ENCODE measurements around the gene HRH3.

Gene HRH3

DNA sequence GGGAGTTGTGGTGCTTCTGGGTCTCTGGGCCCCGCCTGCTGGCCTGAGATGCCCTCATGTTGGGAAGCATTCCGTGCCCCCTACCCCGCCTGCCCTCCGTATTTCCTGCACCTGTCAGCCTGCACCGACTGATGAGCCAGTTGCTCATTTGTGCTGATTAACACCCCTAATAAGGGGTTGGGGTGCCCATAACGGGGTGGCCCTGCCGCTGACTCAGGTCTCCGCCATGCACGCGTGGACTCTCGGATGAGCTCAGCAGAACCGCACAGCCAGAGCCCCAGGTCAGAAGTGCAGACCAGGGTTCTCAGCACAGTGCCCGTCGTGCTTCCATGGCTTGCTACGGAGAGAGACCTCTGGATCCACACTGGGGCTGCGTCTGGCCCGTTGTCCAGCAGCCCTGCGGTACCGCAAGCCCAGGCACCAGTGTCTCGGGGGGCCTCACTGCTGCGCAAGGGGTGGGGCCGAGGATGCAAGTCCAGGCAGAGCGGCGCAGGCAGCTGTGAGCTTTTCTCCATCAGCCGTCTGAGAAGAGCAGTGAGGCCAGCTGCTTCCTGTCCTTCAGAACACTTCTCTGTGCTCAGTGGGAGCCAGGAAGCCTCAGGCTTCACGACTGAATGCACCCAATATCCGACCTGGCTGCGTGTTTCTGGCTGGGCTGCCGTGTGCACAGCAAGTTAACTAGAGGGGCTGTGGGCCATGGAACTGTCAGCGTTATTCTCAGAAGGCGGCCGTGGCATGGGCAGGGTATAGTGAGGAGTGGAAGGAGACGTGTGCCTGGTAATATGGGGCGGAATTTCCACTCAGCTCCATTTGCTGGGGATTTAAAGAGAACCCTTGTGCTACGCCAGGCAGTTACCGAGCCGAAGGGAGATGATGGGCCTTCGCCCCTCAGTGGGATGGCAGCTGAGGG, 18.6 kb downstream of the HRH3 start:
- Histone ChIP-seq H3K4me1 (ENCODE audit: control insufficient read depth, insufficient read depth, low read length, poor library complexity, severe bottlenecking) (no peaks in the 10 kb centered on the region), H3K36me3 (ENCODE audit: control insufficient read depth, insufficient read depth, low read length) (peaks cover 40% of the 10 kb centered on the region)
- DNase-seq, result no peak

DNA sequence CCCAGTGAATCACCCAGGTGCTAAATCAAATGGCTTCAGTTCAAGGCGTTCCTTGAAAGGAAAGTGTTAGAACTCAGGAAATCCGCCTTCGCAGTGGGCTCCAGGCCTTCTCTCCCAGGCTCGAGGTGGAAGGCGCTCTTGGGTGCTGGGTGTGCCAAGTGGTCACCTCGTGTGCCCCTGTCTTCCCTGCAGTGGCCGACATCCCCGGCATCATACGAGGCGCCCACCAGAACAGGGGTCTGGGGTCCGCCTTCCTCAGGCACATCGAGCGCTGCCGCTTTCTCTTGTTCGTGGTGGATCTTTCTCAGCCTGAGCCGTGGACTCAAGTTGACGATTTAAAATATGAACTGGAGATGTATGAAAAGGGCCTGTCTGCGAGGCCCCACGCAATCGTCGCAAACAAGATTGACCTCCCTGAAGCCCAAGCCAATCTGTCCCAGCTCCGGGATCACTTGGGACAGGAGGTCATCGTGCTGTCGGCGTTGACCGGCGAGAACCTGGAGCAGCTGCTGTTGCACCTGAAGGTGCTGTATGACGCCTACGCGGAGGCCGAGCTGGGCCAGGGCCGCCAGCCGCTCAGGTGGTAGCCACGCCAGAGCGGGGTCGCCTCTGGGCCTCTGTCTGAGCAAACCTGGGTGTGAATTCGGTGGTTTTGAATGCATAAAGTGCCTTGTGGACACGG, 19.4 kb downstream of the HRH3 start:
- H3K4me1 ChIP-seq (ENCODE audit: control insufficient read depth, insufficient read depth, low read length, poor library complexity, severe bottlenecking), result no peaks in the 10 kb centered on the region
- DNase-seq, result no peak
- no peak overlapping the region for H3K4me3 ChIP-seq (ENCODE audit: insufficient read depth, low read depth, low read length, poor library complexity, severe bottlenecking)
- H3K36me3 ChIP-seq (ENCODE audit: control insufficient read depth, insufficient read depth, low read length), result peaks cover 47% of the 10 kb centered on the region
- H3K27ac ChIP-seq (ENCODE audit: insufficient read depth, low read length, poor library complexity, severe bottlenecking), result no peak overlapping the region
- H3K27me3 ChIP-seq (replicated peaks; ENCODE audit: control insufficient read depth, insufficient read depth, low read length, poor library complexity, severe bottlenecking), result no peaks in the 10 kb centered on the region
- no peaks in the 10 kb centered on the region for H3K9me3 ChIP-seq (ENCODE audit: control insufficient read depth, low read length)

More for the DNA sequence above, 18.6 kb downstream of the HRH3 start:
- no peaks in the 10 kb centered on the region for H3K9me3 ChIP-seq (ENCODE audit: control insufficient read depth, low read length)
- H3K4me3 ChIP-seq (ENCODE audit: insufficient read depth, low read depth, low read length, poor library complexity, severe bottlenecking), result no peak overlapping the region
- H3K27me3 ChIP-seq (replicated peaks; ENCODE audit: control insufficient read depth, insufficient read depth, low read length, poor library complexity, severe bottlenecking), result no peaks in the 10 kb centered on the region
- no peak overlapping the region for H3K27ac ChIP-seq (ENCODE audit: insufficient read depth, low read length, poor library complexity, severe bottlenecking)

DNA sequence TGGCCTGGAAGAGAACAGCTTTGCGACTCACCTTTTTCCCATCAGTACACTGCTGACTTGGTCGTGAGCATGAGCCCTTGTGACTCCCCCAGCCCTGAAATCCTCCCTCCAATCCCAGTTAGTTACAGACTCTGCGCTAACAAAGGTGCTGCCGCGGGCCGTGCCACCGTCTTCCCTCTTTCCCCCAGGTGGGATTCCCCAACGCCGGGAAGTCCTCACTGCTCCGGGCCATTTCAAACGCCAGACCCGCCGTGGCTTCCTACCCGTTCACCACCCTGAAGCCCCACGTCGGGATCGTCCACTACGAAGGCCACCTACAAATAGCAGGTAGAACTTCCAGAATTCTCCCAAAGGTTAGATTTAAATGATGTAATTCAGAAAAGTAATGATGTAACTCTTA, 21.1 kb downstream of the HRH3 start:
- Histone ChIP-seq H3K27me3 (replicated peaks; ENCODE audit: control insufficient read depth, insufficient read depth, low read length, poor library complexity, severe bottlenecking) (no peaks in the 10 kb centered on the region), H3K36me3 (ENCODE audit: control insufficient read depth, insufficient read depth, low read length) (peaks cover 50% of the 10 kb centered on the region), H3K4me1 (ENCODE audit: control insufficient read depth, insufficient read depth, low read length, poor library complexity, severe bottlenecking) (no peaks in the 10 kb centered on the region), H3K4me3 (ENCODE audit: insufficient read depth, low read depth, low read length, poor library complexity, severe bottlenecking) (no peak overlapping the region), H3K27ac (ENCODE audit: insufficient read depth, low read length, poor library complexity, severe bottlenecking) (no peak overlapping the region), H3K9me3 (ENCODE audit: control insufficient read depth, low read length) (no peaks in the 10 kb centered on the region)
- DNase-seq, result no peak

DNA sequence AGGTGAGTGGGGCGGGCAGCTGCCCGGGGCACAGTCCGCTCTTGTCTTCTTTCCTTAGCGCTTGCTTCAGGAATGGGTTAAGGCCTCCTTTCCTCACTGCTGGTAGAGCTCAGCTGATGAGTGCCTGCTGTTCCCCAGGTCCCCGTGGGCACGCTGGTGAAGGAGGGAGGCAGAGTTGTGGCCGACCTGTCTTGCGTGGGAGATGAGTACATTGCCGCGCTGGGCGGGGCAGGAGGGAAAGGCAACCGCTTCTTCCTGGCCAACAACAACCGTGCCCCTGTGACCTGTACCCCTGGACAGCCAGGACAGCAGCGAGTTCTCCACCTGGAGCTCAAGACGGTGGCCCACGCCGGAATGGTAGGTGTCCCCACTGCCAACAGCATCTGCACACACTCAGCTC, 21.6 kb downstream of the HRH3 start:
- peaks cover 51% of the 10 kb centered on the region for H3K36me3 ChIP-seq (ENCODE audit: control insufficient read depth, insufficient read depth, low read length)
- H3K4me3 ChIP-seq (ENCODE audit: insufficient read depth, low read depth, low read length, poor library complexity, severe bottlenecking), result no peak overlapping the region
- no peaks in the 10 kb centered on the region for H3K4me1 ChIP-seq (ENCODE audit: control insufficient read depth, insufficient read depth, low read length, poor library complexity, severe bottlenecking)
- H3K27ac ChIP-seq (ENCODE audit: insufficient read depth, low read length, poor library complexity, severe bottlenecking), result no peak overlapping the region
- no peaks in the 10 kb centered on the region for H3K27me3 ChIP-seq (replicated peaks; ENCODE audit: control insufficient read depth, insufficient read depth, low read length, poor library complexity, severe bottlenecking)
- no peak for DNase-seq
- no peaks in the 10 kb centered on the region for H3K9me3 ChIP-seq (ENCODE audit: control insufficient read depth, low read length)

DNA sequence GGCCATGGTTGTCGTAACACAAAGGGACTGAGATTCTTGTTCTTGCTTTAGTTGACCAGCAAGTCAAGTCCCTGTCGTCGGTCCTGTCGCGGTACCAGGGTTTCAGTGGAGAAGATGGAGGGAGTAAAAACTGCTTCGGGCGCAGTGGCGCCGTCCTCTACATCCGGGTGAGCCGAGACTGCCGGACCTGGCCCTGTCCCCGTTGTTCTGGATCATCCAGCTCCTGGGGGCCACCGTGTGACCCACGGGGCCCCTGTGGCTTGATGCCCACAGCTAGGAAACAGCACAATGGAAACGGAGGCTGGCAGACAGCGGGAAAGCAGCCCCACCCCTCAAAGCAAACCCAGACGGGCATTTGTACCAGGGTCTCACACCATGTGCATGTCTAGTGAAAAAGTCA, 22.3 kb downstream of the HRH3 start:
- DNase-seq, result no peak
- Histone ChIP-seq H3K27ac (ENCODE audit: insufficient read depth, low read length, poor library complexity, severe bottlenecking) (no peak overlapping the region), H3K4me1 (ENCODE audit: control insufficient read depth, insufficient read depth, low read length, poor library complexity, severe bottlenecking) (no peaks in the 10 kb centered on the region), H3K9me3 (ENCODE audit: control insufficient read depth, low read length) (no peaks in the 10 kb centered on the region), H3K4me3 (ENCODE audit: insufficient read depth, low read depth, low read length, poor library complexity, severe bottlenecking) (no peak overlapping the region), H3K27me3 (replicated peaks; ENCODE audit: control insufficient read depth, insufficient read depth, low read length, poor library complexity, severe bottlenecking) (no peaks in the 10 kb centered on the region), H3K36me3 (ENCODE audit: control insufficient read depth, insufficient read depth, low read length) (peaks cover 52% of the 10 kb centered on the region)

DNA sequence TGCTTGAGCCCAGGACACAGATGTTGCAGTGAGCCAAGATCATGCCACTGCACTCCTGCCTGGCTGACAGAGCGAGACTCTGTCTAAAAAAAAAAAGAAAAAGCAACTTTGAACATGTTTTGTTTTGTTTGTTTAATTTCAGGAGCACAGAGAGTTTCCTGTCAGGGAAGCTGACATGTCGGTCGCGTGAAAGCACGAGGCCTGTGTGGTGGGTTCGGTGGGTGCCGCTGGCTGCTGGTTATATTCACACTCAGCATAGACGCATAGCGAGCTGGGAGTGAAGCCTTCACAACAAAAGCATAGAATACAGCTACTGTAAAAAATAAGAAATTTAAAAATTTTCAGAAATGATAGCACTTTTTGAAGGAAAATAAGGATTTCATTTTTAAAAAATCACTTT, 22.8 kb downstream of the HRH3 start:
- no peaks in the 10 kb centered on the region for H3K9me3 ChIP-seq (ENCODE audit: control insufficient read depth, low read length)
- H3K4me1 ChIP-seq (ENCODE audit: control insufficient read depth, insufficient read depth, low read length, poor library complexity, severe bottlenecking), result no peaks in the 10 kb centered on the region
- H3K36me3 ChIP-seq (ENCODE audit: control insufficient read depth, insufficient read depth, low read length), result peaks cover 52% of the 10 kb centered on the region
- H3K27ac ChIP-seq (ENCODE audit: insufficient read depth, low read length, poor library complexity, severe bottlenecking), result no peak overlapping the region
- H3K4me3 ChIP-seq (ENCODE audit: insufficient read depth, low read depth, low read length, poor library complexity, severe bottlenecking), result no peak overlapping the region
- no peaks in the 10 kb centered on the region for H3K27me3 ChIP-seq (replicated peaks; ENCODE audit: control insufficient read depth, insufficient read depth, low read length, poor library complexity, severe bottlenecking)
- no peak for DNase-seq

DNA sequence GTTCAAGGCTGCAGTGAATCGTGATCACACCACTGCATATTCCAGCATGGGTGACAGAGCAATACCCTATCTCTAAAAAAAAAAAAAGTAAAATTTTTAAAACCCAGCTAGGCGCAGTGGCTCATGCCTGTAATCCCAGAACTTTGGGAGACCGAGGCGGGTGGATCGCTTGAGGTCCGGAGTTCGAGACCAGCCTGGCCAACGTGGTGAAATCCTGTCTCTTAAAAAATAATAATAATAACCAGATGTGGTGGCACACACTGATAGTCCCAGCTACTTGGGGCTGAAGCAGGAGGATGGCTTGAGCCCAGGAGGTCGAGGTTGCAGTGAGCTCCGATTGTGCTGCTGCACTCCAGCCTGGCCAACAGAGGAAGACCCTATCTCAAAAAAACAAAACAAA, 23.8 kb downstream of the HRH3 start:
- Histone ChIP-seq H3K4me3 (ENCODE audit: insufficient read depth, low read depth, low read length, poor library complexity, severe bottlenecking) (no peak overlapping the region), H3K36me3 (ENCODE audit: control insufficient read depth, insufficient read depth, low read length) (peaks cover 44% of the 10 kb centered on the region), H3K4me1 (ENCODE audit: control insufficient read depth, insufficient read depth, low read length, poor library complexity, severe bottlenecking) (no peaks in the 10 kb centered on the region), H3K9me3 (ENCODE audit: control insufficient read depth, low read length) (no peaks in the 10 kb centered on the region), H3K27ac (ENCODE audit: insufficient read depth, low read length, poor library complexity, severe bottlenecking) (no peak overlapping the region), H3K27me3 (replicated peaks; ENCODE audit: control insufficient read depth, insufficient read depth, low read length, poor library complexity, severe bottlenecking) (no peaks in the 10 kb centered on the region)
- DNase-seq, result no peak

DNA sequence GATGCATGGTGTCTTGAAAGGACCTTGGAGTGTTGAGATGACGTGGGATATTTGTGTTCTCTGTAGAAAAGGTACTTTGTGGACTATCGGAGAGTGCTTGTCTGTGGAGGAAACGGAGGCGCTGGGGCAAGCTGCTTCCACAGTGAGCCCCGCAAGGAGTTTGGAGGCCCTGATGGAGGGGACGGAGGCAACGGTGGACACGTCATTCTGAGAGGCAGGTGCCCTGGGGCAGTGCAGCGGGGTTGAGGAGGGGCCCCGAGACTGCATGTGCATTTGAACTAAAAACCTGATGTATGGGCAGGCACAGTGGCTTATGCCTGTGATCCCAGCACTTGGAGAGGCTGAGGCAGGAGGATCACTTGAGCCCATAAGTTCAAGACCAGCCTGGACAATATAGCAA, 24.3 kb downstream of the HRH3 start:
- peaks cover 38% of the 10 kb centered on the region for H3K36me3 ChIP-seq (ENCODE audit: control insufficient read depth, insufficient read depth, low read length)
- no peaks in the 10 kb centered on the region for H3K9me3 ChIP-seq (ENCODE audit: control insufficient read depth, low read length)
- H3K27me3 ChIP-seq (replicated peaks; ENCODE audit: control insufficient read depth, insufficient read depth, low read length, poor library complexity, severe bottlenecking), result no peaks in the 10 kb centered on the region
- no peak overlapping the region for H3K27ac ChIP-seq (ENCODE audit: insufficient read depth, low read length, poor library complexity, severe bottlenecking)
- no peaks in the 10 kb centered on the region for H3K4me1 ChIP-seq (ENCODE audit: control insufficient read depth, insufficient read depth, low read length, poor library complexity, severe bottlenecking)
- no peak overlapping the region for H3K4me3 ChIP-seq (ENCODE audit: insufficient read depth, low read depth, low read length, poor library complexity, severe bottlenecking)
- DNase-seq, result no peak

DNA sequence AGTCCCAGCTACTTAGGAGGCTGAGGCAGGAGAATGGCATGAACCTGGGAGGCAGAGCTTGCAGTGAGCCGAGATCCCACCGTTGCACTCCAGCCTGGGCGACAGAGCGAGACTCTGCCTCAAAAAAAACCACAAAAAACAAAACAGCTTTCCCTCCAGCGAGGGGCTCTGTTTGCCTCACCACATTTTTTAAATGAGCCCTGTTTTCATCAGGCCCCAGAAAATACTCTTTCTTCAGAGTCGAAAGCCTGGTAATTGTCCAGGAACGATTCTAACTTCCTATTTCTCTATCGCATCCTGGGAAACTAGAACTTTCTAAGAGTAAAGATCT, 25.0 kb downstream of the HRH3 start:
- Histone ChIP-seq H3K4me1 (ENCODE audit: control insufficient read depth, insufficient read depth, low read length, poor library complexity, severe bottlenecking) (no peaks in the 10 kb centered on the region), H3K9me3 (ENCODE audit: control insufficient read depth, low read length) (no peaks in the 10 kb centered on the region), H3K27me3 (replicated peaks; ENCODE audit: control insufficient read depth, insufficient read depth, low read length, poor library complexity, severe bottlenecking) (no peaks in the 10 kb centered on the region), H3K4me3 (ENCODE audit: insufficient read depth, low read depth, low read length, poor library complexity, severe bottlenecking) (no peak overlapping the region), H3K36me3 (ENCODE audit: control insufficient read depth, insufficient read depth, low read length) (peaks cover 32% of the 10 kb centered on the region), H3K27ac (ENCODE audit: insufficient read depth, low read length, poor library complexity, severe bottlenecking) (no peak overlapping the region)
- DNase-seq, result no peak
